ENCODE data around the gene HOXB8.

GRCh38 chr17:48609759-48610281 is 5.3 kb downstream of the HOXB8 start:
- no peak for TF ChIP-seq EZH2 (IDR thresholded peaks at IDR 0.05)
- TF ChIP-seq FOXP2 (optimal IDR thresholded peaks at IDR 0.05; ENCODE audit: control extremely low read depth, extremely low read length, insufficient read depth), result no peak
